Coronary artery (tissue), 2 donors: Measurements from ENCODE around the gene PRIMPOL.

ENCODE experiments used
- DNase-seq: peaks from one replicate; pipeline ENCODE4 v3.0.0-alpha.2; 2017; ENCODE audit warnings: low spot score
- H3K27ac ChIP-seq, 2 donors: fragments of 200-600 bp; sonication (generic); one replicate each; pipeline ENCODE4 v1.5.1; 2016 to 2019
- H3K4me3 ChIP-seq: fragments of 200-600 bp; sonication (generic); 2 replicates; pipeline ENCODE4 v1.5.1; 2016; ENCODE audit warnings: mild to moderate bottlenecking, moderate library complexity
- CTCF ChIP-seq: fragments of 200-600 bp; sonication (generic); IDR thresholded peaks from one replicate; pipeline ENCODE4 v1.5.1; 2019; ENCODE audit warnings: antibody characterized with exemption

Gene PRIMPOL

GRCh38 chr4:184695178-184695896 lies 45.8 kb downstream of the PRIMPOL start:
- H3K27ac ChIP-seq = no peak overlapping the region
- TF ChIP-seq CTCF = no peak
- no peak overlapping the region for H3K4me3 ChIP-seq
- no peak for DNase-seq

- no peak for TF ChIP-seq CTCF
- no peak overlapping the region for H3K4me3 ChIP-seq
- DNase-seq = no peak
- H3K27ac ChIP-seq = no peak overlapping the region
Measured at GRCh38 chr4:184697956-184698355, 48.4 kb downstream of the PRIMPOL start.

- DNase-seq = no peak
- Histone ChIP-seq H3K4me3 (no peak overlapping the region), H3K27ac (no peak overlapping the region)
- no peak for TF ChIP-seq CTCF
Measured at GRCh38 chr4:184699941-184700340, 50.4 kb downstream of the PRIMPOL start.

- no peak for DNase-seq
- Histone ChIP-seq H3K4me3 (no peak overlapping the region), H3K27ac (no peak overlapping the region)
- TF ChIP-seq CTCF = no peak
Measured at GRCh38 chr4:184702114-184702513, 52.6 kb downstream of the PRIMPOL start.

GRCh38 chr4:184705692-184706091 lies 56.2 kb downstream of the PRIMPOL start:
- no peak for DNase-seq
- no peak overlapping the region for H3K4me3 ChIP-seq
- no peak for TF ChIP-seq CTCF
- H3K27ac ChIP-seq = no peak overlapping the region

GRCh38 chr4:184706453-184706852 lies 56.9 kb downstream of the PRIMPOL start:
- no peak for TF ChIP-seq CTCF

GRCh38 chr4:184712322-184712721 lies 62.8 kb downstream of the PRIMPOL start:
- DNase-seq = no peak
- no peak for TF ChIP-seq CTCF
- H3K27ac ChIP-seq = no peak overlapping the region
- H3K4me3 ChIP-seq = no peak overlapping the region

More at GRCh38 chr4:184706453-184706852, 56.9 kb downstream of the PRIMPOL start:
- DNase-seq = no peak
- Histone ChIP-seq H3K27ac (no peak overlapping the region), H3K4me3 (no peak overlapping the region)
